Measurements from ENCODE around the gene NBPF20. TPM values are rescaled to one million over a fixed set of nuclear protein-coding genes. Genes with fewer than 3 reads are reported as not detected.
"Not testable (repeated sequence)": the region's sequence is repeated elsewhere in the genome, so short reads cannot be mapped to it uniquely, and the experiment has no call there.

NBPF20 gene
- total and polyA plus RNA-seq, 2 of the 8 experiments (the other 6 are each of a cell fraction or from before 2014, with no cell fraction given) = 0.37 to 0.42 TPM

DNA sequence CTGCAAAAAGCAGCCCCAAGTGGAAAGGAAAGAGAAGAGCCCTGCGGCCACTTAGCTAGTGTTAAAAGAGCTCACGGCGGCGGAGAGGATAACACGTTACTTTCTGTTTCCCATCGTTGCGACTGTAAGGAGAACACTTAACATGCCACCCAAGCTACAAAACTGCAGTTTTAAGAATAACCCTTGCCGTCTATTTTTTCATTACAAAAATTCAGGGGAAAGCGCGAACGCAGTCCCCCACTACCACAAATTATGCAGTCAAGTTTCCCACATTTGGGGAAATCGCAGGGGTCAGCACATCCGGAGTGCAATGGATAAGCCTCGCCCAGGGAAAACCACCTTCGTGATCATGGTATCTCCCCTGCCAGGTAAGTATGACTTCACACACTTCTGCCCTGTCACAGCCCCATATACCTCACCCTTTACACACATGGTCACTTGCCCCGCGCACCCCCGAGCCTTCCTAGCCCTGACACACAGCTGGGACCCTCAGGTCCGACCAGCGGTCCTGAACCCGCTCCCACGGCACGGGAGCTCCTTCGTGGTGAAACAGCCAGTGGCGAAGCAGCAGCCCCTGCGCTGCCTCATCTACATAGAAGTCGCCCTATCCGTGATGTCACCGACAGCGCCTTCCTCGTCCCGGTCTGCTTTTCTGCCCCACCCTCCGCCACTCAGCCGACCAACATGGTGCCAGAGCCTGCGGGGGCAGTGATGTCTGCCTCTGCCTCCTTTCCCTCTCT, 40.2 kb upstream of the NBPF20 start (continued):
- peak; percentile 96 to 98 for TF ChIP-seq POLR2A (IDR thresholded peaks at IDR 0.05; ENCODE audit: control extremely low read depth in 1 of 2, low read depth in 2 of 2, low read length in 2 of 2)

GRCh38 chr1:145464708-145465336, 39.4 kb upstream of the NBPF20 start:
- H2AK5ac ChIP-seq (ENCODE audit: low read depth, low read length); H3K18ac ChIP-seq (ENCODE audit: extremely low read depth, low read length); FAIRE-seq; CTCF ChIA-PET (ENCODE audit: partially characterized antibody); H3K4ac ChIP-seq (replicated peaks; ENCODE audit: insufficient read length, low read depth, low read length); H3K79me1 ChIP-seq (ENCODE audit: low read depth, low read length); H2BK12ac ChIP-seq (ENCODE audit: low read depth, low read length); H3K79me2 ChIP-seq (ENCODE audit: control insufficient read depth in 1 of 2, insufficient read depth in 2 of 2, low read length in 2 of 2); H4K8ac ChIP-seq (ENCODE audit: extremely low read depth, insufficient read depth, low read length); H3K23ac ChIP-seq (ENCODE audit: insufficient read length); H4K91ac ChIP-seq (replicated peaks; ENCODE audit: insufficient read length, low read length); DNase-seq (ENCODE audit: low read depth in 1 of 2, low spot score in 2 of 2); H3K36me3 ChIP-seq (ENCODE audit: control insufficient read depth in 2 of 4, insufficient read depth in 4 of 4, low read length in 3 of 4); H4K5ac ChIP-seq (ENCODE audit: insufficient read length, low read depth, low read length); H3K56ac ChIP-seq (replicated peaks; ENCODE audit: insufficient read length, low read depth, low read length); H3K9ac ChIP-seq (replicated peaks in 1 of 4; ENCODE audit: extremely low read depth in 1 of 4, low read depth in 3 of 4, low read length in 3 of 4); H3K27me3 ChIP-seq (replicated peaks in 1 of 4; ENCODE audit: control insufficient read depth in 3 of 4, extremely low read depth in 1 of 4, insufficient read depth in 3 of 4, low read length in 3 of 4); H4K20me1 ChIP-seq (replicated peaks in 1 of 2; ENCODE audit: control insufficient read depth in 1 of 2, insufficient read depth in 2 of 2, low read length in 2 of 2); H3K9me3 ChIP-seq (ENCODE audit: insufficient read depth in 2 of 2, low read depth in 1 of 2, low read length in 1 of 2); H3K27ac ChIP-seq (ENCODE audit: low read depth, low read length); H3K4me1 ChIP-seq (replicated peaks in 1 of 4; ENCODE audit: control insufficient read depth in 3 of 4, insufficient read depth in 4 of 4, low read length in 3 of 4); H2AFZ ChIP-seq (ENCODE audit: low read length); H2BK120ac ChIP-seq (replicated peaks; ENCODE audit: low read depth, low read length); H3K23me2 ChIP-seq (ENCODE audit: low read depth, low read length); H2BK15ac ChIP-seq (ENCODE audit: low read length); H2BK5ac ChIP-seq (ENCODE audit: low read depth, low read length); H3K14ac ChIP-seq (ENCODE audit: insufficient read length); H2BK20ac ChIP-seq (ENCODE audit: low read length): not testable (repeated sequence)
- Histone ChIP-seq H3K4me2 (ENCODE audit: insufficient read depth in 1 of 2, low read depth in 2 of 2, low read length in 2 of 2) (peak overlapping the region; percentile 51 to 54), H3K4me3 (ENCODE audit: extremely low read depth in 1 of 4, insufficient read depth in 2 of 4, low read depth in 3 of 4, low read length in 4 of 4) (peak overlapping the region in 2 of 4 experiments; percentile 22 to 50; a peak in 4 of 8 replicates)
- POLR2A ChIA-PET (ENCODE audit: partially characterized antibody) = interaction anchor here (0.7 to 0.9 kb wide), 2 partner anchors 184 to 913 kb away, joined by 4 to 6 read pairs; no protein-coding TSS in a partner anchor
- 6% methylated on average over 2 of the region's 21 CpGs; no CpG with 5 or more reads in 1 of the 2 experiments for WGBS, 2 experiments (ENCODE audit: extremely low coverage in 1 of 2, insufficient coverage in 1 of 2, insufficient read length in 1 of 2, insufficient replicate concordance in 2 of 2, low coverage in 1 of 2, low lambda C conversion rate in 2 of 2, missing lambda C conversion rate in 1 of 2)
